H1 (cell line): Measurements from ENCODE around the gene ALKBH1. TPM values are rescaled to one million over a fixed set of nuclear protein-coding genes. Genes with fewer than 3 reads are reported as not detected.

ENCODE experiments used
- CHD2 ChIP-seq: IDR thresholded peaks from 2 replicates; pipeline ENCODE4 v1.6.1; 2012; ENCODE audit warnings: low read length, improper control_type of control experiment
- EP300 ChIP-seq, 2 experiments: IDR thresholded peaks; 1 replicate in 1 of 2; 2 replicates in 1 of 2; pipeline ENCODE4 v1.6.1; 2011 to 2012; ENCODE audit warnings: low read depth in 2 of 2, low read length in 2 of 2, mild to moderate bottlenecking in 2 of 2, borderline replicate concordance in 1 of 2, inconsistent platforms in 1 of 2, moderate library complexity in 1 of 2
- GABPA ChIP-seq: IDR thresholded peaks from 2 replicates; pipeline ENCODE4 v1.6.1; 2011; ENCODE audit warnings: mild to moderate bottlenecking, low read length, moderate library complexity, borderline replicate concordance; ENCODE audit not compliant: insufficient read depth
- KDM4A ChIP-seq: IDR thresholded peaks from one replicate; pipeline ENCODE4 v1.7.1; 2012; ENCODE audit warnings: low read depth, mild to moderate bottlenecking, moderate library complexity, low read length, inconsistent platforms; ENCODE audit not compliant: severe bottlenecking
- NANOG ChIP-seq: IDR thresholded peaks from 2 replicates; pipeline ENCODE4 v1.6.1; 2011; ENCODE audit warnings: low read length, low read depth, mild to moderate bottlenecking, inconsistent platforms; ENCODE audit not compliant: insufficient read depth, poor library complexity, severe bottlenecking
- SAP30 ChIP-seq: fragments of 300-600 bp; sonication (generic); IDR thresholded peaks from 2 replicates; pipeline ENCODE4 v1.7.1; 2012; ENCODE audit warnings: low read length, moderate library complexity, mild to moderate bottlenecking, inconsistent platforms; ENCODE audit not compliant: insufficient read depth, insufficient replicate concordance
- SP1 ChIP-seq: IDR thresholded peaks from 2 replicates; pipeline ENCODE4 v1.6.1; 2011; ENCODE audit warnings: low read depth, low read length
- YY1 ChIP-seq: IDR thresholded peaks from 2 replicates; pipeline ENCODE4 v1.6.1; 2011; ENCODE audit warnings: low read depth, mild to moderate bottlenecking, low read length
- ZNF274 ChIP-seq: IDR thresholded peaks from 2 replicates; pipeline ENCODE4 v1.7.0; 2012; ENCODE audit warnings: low read length, borderline replicate concordance; ENCODE audit errors: extremely low read depth
- polyA plus RNA-seq, 7 experiments: library from polyadenylated mRNA; depleted of rRNA in 3 of 7; stranded (reverse) in 5 of 7; unstranded in 2 of 7; fragments of >200 nt in 5 of 7; fragments of 200-250 nt in 2 of 7; gene quantifications; 1 replicate in 5 of 7; 2 replicates in 1 of 7; 4 replicates in 1 of 7; pipeline versions ENCODE4 v1.2.1 to v1.2.3, GENCODE V29; 2011 to 2013; ENCODE audit warnings: missing spikeins in 2 of 7, mixed read lengths in 2 of 7
- total RNA-seq: library from RNA; stranded (reverse); fragmentation: NEBNext Ultra II Directional; extraction: Animal tissue kit (Norgen Biotek cat#: 25700); gene quantifications from 2 replicates; pipeline ENCODE4 v1.2.1, GENCODE V29; 2021

The ALKBH1 gene
- total and polyA plus RNA-seq, 2 of the 8 experiments (the other 6 are each of a cell fraction or from before 2014, with no cell fraction given): 14.3 to 20.0 TPM

DNA sequence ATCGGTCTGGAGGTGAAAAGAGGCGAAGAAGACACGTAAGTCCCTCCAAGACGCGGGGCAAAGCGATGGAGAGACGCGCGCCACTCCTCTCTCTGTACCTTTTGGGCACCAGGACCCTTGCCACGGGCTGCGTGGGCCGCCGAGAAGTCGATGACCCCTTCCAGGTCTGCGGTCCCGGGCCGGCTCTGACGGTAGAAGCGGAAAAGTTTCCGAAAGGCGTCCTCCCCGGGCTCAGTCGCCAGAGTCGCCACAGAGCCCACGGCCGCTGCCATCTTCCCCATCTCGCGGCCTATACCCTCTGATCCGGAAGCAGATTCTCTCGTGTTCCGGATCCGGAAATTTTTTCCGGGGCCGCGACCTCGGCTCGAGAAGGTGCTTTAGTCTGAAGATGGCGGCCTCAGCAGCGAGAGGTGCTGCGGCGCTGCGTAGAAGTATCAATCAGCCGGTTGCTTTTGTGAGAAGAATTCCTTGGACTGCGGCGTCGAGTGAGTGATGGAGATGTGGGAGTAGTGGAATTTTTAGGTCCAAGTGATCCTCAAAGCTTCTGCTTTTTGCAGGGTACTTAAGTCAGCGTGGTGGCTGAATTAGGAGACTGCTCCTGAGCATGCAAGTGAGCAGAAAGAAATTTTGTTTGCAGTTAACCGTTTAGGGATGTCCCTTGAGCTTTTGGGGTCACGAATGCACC is at the start of gene ALKBH1, which contains the start of gene SLIRP (continued):
- peak; percentile 57 for TF ChIP-seq KDM4A
- peak; percentile 70 for TF ChIP-seq CHD2
- peak; percentile 93 for TF ChIP-seq GABPA
- no peak for TF ChIP-seq EP300 (IDR thresholded peaks at IDR 0.05; ENCODE audit: borderline replicate concordance in 1 of 2, low read depth in 2 of 2, low read length in 2 of 2)
- TF ChIP-seq YY1: peak; percentile 96
- no peak for TF ChIP-seq SP1
- TF ChIP-seq NANOG: no peak
- TF ChIP-seq SAP30: peak; percentile 64
- TF ChIP-seq ZNF274: no peak
